ENCODE measurements around the gene CGNL1.

- TF ChIP-seq TAF1 (IDR thresholded peaks at IDR 0.05; ENCODE audit: low read depth) (no peak), EGR1 (IDR thresholded peaks at IDR 0.05) (no peak), USF1 (IDR thresholded peaks at IDR 0.05) (no peak), CEBPB (IDR thresholded peaks at IDR 0.05) (no peak), MAX (IDR thresholded peaks at IDR 0.05) (no peak), REST (IDR thresholded peaks at IDR 0.05; ENCODE audit: low read depth) (no peak), TEAD4 (IDR thresholded peaks at IDR 0.05) (no peak), CREB1 (IDR thresholded peaks at IDR 0.05; ENCODE audit: low read depth) (no peak), EP300 (IDR thresholded peaks at IDR 0.05; ENCODE audit: borderline replicate concordance) (no peak)
Measured at GRCh38 chr15:57348081-57348480, 28.2 kb upstream of the CGNL1 start.
